ENCODE measurements around the gene MYCL.

- TF ChIP-seq RFX5 (IDR thresholded peaks at IDR 0.05; ENCODE audit: low read depth, low read length) (no peak), CEBPB (IDR thresholded peaks at IDR 0.05; ENCODE audit: low read depth, low read length) (no peak), ELK1 (IDR thresholded peaks at IDR 0.05; ENCODE audit: borderline replicate concordance, low read depth, low read length) (no peak), POLR2A (IDR thresholded peaks at IDR 0.05; ENCODE audit: low read depth, low read length) (no peak)
- TF ChIP-seq, protein P1, sequence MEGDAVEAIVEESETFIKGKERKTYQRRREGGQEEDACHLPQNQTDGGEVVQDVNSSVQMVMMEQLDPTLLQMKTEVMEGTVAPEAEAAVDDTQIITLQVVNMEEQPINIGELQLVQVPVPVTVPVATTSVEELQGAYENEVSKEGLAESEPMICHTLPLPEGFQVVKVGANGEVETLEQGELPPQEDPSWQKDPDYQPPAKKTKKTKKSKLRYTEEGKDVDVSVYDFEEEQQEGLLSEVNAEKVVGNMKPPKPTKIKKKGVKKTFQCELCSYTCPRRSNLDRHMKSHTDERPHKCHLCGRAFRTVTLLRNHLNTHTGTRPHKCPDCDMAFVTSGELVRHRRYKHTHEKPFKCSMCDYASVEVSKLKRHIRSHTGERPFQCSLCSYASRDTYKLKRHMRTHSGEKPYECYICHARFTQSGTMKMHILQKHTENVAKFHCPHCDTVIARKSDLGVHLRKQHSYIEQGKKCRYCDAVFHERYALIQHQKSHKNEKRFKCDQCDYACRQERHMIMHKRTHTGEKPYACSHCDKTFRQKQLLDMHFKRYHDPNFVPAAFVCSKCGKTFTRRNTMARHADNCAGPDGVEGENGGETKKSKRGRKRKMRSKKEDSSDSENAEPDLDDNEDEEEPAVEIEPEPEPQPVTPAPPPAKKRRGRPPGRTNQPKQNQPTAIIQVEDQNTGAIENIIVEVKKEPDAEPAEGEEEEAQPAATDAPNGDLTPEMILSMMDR (conservative IDR thresholded peaks at IDR 0.05; ENCODE audit: low read depth, low read length), result no peak
Observed at GRCh38 chr1:39857126-39857878, 44.4 kb downstream of the MYCL start.

All from IMR-90 (cell line).